Keratinocyte (primary cell): ENCODE data around the gene FOXE3. TPM values are rescaled to one million over a fixed set of nuclear protein-coding genes. Genes with fewer than 3 reads are reported as not detected.

Source experiments
- DNase-seq: peaks from one replicate; pipeline ENCODE4 v3.0.0-alpha.2; 2011; ENCODE audit warnings: low read depth, missing footprints, low spot score
- FAIRE-seq: peaks from 2 replicates; lab custom pipeline; 2011; peaks lifted over from hg19 to GRCh38; lab: Jason Lieb, UNC
- H2AFZ ChIP-seq: 2 replicates; pipeline ENCODE4 v1.6.0; 2012; ENCODE audit warnings: low read length, control low read depth, inconsistent platforms; ENCODE audit not compliant: control insufficient read depth
- H3K27ac ChIP-seq: 2 replicates; pipeline ENCODE4 v1.5.1; 2011; ENCODE audit warnings: low read length; ENCODE audit not compliant: control insufficient read depth, insufficient read depth
- H3K27me3 ChIP-seq: 3 replicates; pipeline ENCODE4 v1.6.0; 2011; ENCODE audit warnings: low read length; ENCODE audit not compliant: control insufficient read depth, insufficient read depth; ENCODE audit errors: extremely low read depth
- H3K36me3 ChIP-seq, 2 experiments: 2 replicates in 1 of 2; 3 replicates in 1 of 2; pipeline ENCODE4 v1.5.1; 2011; ENCODE audit warnings: low read length in 2 of 2, mild to moderate bottlenecking in 1 of 2; ENCODE audit not compliant: control insufficient read depth in 2 of 2, insufficient read depth in 2 of 2; ENCODE audit errors: extremely low read depth in 1 of 2
- H3K4me1 ChIP-seq: 3 replicates; pipeline ENCODE4 v1.5.1; 2011; ENCODE audit warnings: low read length; ENCODE audit not compliant: control insufficient read depth, insufficient read depth; ENCODE audit errors: extremely low read depth
- H3K4me2 ChIP-seq: 3 replicates; pipeline ENCODE4 v1.6.0; 2011; ENCODE audit warnings: low read depth, low read length; ENCODE audit not compliant: control insufficient read depth, insufficient read depth; ENCODE audit errors: extremely low read depth
- H3K4me3 ChIP-seq, 3 experiments: fragments of 200-600 bp in 1 of 3; sonication (generic) in 1 of 3; 2 replicates in 2 of 3; 3 replicates in 1 of 3; pipeline ENCODE4 v1.5.1; 2011 to 2016; ENCODE audit warnings: low read length in 3 of 3, mild to moderate bottlenecking in 3 of 3, control low read depth in 2 of 3, inconsistent platforms in 1 of 3, low read depth in 1 of 3, mixed read lengths in 1 of 3, mixed run types in 1 of 3, moderate library complexity in 1 of 3; ENCODE audit not compliant: control insufficient read depth in 2 of 3, insufficient read depth in 2 of 3; ENCODE audit errors: extremely low read depth in 1 of 3
- H3K79me2 ChIP-seq: 2 replicates; pipeline ENCODE4 v1.6.0; 2012; ENCODE audit warnings: low read length; ENCODE audit not compliant: control insufficient read depth, insufficient read depth
- H3K9ac ChIP-seq: 3 replicates; pipeline ENCODE4 v1.6.0; 2011; ENCODE audit warnings: low read length; ENCODE audit not compliant: control insufficient read depth, insufficient read depth; ENCODE audit errors: extremely low read depth
- H3K9me1 ChIP-seq: 3 replicates; pipeline ENCODE4 v1.6.0; 2011; ENCODE audit warnings: low read length; ENCODE audit not compliant: control insufficient read depth, insufficient read depth; ENCODE audit errors: extremely low read depth
- H3K9me3 ChIP-seq: 2 replicates; pipeline ENCODE4 v1.5.1; 2012; ENCODE audit warnings: low read depth, low read length; ENCODE audit not compliant: control insufficient read depth
- H4K20me1 ChIP-seq: 3 replicates; pipeline ENCODE4 v1.6.0; 2011; ENCODE audit warnings: low read length; ENCODE audit not compliant: control insufficient read depth, insufficient read depth; ENCODE audit errors: extremely low read depth
- EZH2 ChIP-seq: IDR thresholded peaks from one replicate; pipeline ENCODE4 v1.6.1; 2012; ENCODE audit warnings: inconsistent platforms, mild to moderate bottlenecking, low read length, moderate library complexity
- dilution Hi-C: fragments of 300-500 bp; cut with MboI; formaldehyde crosslinking; loops from one replicate; pipeline ENCODE4 v1.7.0; 2020; ENCODE audit warnings: low sequenced_read_pairs; ENCODE audit not compliant: extremely low pct_ligation_motif_present
- polyA plus RNA-seq, 5 experiments: library from polyadenylated mRNA; depleted of rRNA in 3 of 5; stranded (reverse) in 3 of 5; stranded (forward) in 1 of 5; unstranded in 1 of 5; fragments of >200 nt; gene quantifications; 1 replicate in 1 of 5; 2 replicates in 3 of 5; 3 replicates in 1 of 5; pipeline versions ENCODE4 v1.2.1 to v1.2.3, GENCODE V29; 2011 to 2012; ENCODE audit warnings: missing spikeins in 2 of 5, low read depth in 1 of 5, low replicate concordance in 1 of 5
- TF ChIP-seq, protein P1 (sequence below), 3 experiments: IDR thresholded peaks in 1 of 3; conservative IDR thresholded peaks in 1 of 3; optimal IDR thresholded peaks in 1 of 3; 2 replicates in 2 of 3; 3 replicates in 1 of 3; pipeline versions ENCODE3 to v1.5.1; 2011; ENCODE audit warnings: low read length in 3 of 3, mild to moderate bottlenecking in 3 of 3, moderate library complexity in 2 of 3, control low read depth in 1 of 3, inconsistent platforms in 1 of 3; ENCODE audit not compliant: insufficient read depth in 2 of 3; ENCODE audit errors: extremely low read depth in 1 of 3

FOXE3 gene
- polyA plus RNA-seq, 1 donor (not counting 4 experiments of a cell fraction or from before 2014, with no cell fraction given), result not detected

- DNase-seq, result no peak
- Histone ChIP-seq H3K79me2 (peaks cover 4% of the 10 kb centered on the region), H3K27me3 (peaks cover 62% of the 10 kb centered on the region), H3K9me3 (no peaks in the 10 kb centered on the region), H3K9ac (peak within 1 kb of the TSS; percentile 66), H3K4me3 (peak within 1 kb of the TSS; percentile 64 to 87 (median 71)), H3K27ac (no peak within 1 kb of the TSS), H4K20me1 (peaks cover 6% of the 10 kb centered on the region), H3K4me2 (peak within 1 kb of the TSS; percentile 90), H3K4me1 (peaks cover 34% of the 10 kb centered on the region), H2AFZ (peak within 1 kb of the TSS; percentile 87), H3K36me3 (no peaks in the 10 kb centered on the region), H3K9me1 (no peaks in the 10 kb centered on the region)
- FAIRE-seq, result no peak
- dilution Hi-C loops, result no loop called here
- TF ChIP-seq EZH2, result no peak
- TF ChIP-seq, protein P1, sequence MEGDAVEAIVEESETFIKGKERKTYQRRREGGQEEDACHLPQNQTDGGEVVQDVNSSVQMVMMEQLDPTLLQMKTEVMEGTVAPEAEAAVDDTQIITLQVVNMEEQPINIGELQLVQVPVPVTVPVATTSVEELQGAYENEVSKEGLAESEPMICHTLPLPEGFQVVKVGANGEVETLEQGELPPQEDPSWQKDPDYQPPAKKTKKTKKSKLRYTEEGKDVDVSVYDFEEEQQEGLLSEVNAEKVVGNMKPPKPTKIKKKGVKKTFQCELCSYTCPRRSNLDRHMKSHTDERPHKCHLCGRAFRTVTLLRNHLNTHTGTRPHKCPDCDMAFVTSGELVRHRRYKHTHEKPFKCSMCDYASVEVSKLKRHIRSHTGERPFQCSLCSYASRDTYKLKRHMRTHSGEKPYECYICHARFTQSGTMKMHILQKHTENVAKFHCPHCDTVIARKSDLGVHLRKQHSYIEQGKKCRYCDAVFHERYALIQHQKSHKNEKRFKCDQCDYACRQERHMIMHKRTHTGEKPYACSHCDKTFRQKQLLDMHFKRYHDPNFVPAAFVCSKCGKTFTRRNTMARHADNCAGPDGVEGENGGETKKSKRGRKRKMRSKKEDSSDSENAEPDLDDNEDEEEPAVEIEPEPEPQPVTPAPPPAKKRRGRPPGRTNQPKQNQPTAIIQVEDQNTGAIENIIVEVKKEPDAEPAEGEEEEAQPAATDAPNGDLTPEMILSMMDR (optimal IDR thresholded peaks at IDR 0.05 in 1 of 3, IDR thresholded peaks at IDR 0.05 in 1 of 3, conservative IDR thresholded peaks at IDR 0.05 in 1 of 3; ENCODE audit: extremely low read depth in 1 of 3, insufficient read depth in 2 of 3, low read length in 3 of 3), result peak; percentile 48 to 82 (median 79)
Observed at GRCh38 chr1:47437447-47438164, 21.5 kb downstream of the FOXE3 start, which contains the start of gene FOXD2. FOXD2 (plus strand) TSS chr1:47438044; CDS start chr1:47438136, 92 bp downstream.

DNA sequence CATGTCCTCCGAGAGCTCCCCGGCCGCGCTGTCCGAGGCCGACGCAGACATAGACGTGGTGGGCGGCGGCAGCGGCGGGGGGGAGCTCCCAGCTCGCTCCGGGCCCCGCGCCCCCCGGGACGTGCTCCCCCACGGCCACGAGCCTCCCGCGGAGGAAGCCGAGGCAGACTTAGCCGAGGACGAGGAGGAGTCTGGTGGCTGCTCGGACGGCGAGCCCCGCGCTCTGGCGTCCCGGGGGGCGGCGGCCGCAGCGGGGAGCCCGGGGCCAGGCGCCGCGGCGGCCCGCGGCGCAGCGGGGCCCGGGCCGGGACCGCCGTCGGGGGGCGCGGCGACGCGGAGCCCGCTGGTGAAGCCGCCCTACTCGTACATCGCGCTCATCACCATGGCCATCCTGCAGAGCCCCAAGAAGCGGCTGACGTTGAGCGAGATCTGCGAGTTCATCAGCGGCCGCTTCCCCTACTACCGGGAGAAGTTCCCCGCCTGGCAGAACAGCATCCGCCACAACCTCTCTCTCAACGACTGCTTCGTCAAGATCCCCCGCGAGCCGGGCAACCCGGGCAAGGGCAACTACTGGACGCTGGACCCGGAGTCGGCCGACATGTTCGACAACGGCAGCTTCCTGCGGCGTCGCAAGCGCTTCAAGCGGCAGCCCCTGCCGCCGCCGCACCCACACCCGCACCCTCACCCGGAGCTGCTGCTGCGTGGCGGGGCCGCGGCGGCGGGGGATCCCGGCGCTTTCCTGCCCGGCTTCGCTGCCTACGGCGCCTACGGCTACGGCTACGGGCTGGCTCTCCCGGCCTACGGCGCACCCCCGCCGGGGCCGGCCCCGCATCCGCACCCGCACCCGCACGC, 22.3 kb downstream of the FOXE3 start:
- peaks cover 69% of the 10 kb centered on the region for H3K27me3 ChIP-seq
- peak; percentile 99 for TF ChIP-seq EZH2
- TF ChIP-seq, protein P1 (optimal IDR thresholded peaks at IDR 0.05 in 1 of 3, IDR thresholded peaks at IDR 0.05 in 1 of 3, conservative IDR thresholded peaks at IDR 0.05 in 1 of 3; ENCODE audit: extremely low read depth in 1 of 3, insufficient read depth in 2 of 3, low read length in 3 of 3), result no peak
- peak overlapping the region; percentile 30 for H2AFZ ChIP-seq
- H4K20me1 ChIP-seq, result peaks cover 6% of the 10 kb centered on the region
- H3K27ac ChIP-seq, result no peak overlapping the region
- dilution Hi-C loops, result no loop called here
- peak overlapping the region; percentile 37 for H3K4me2 ChIP-seq
- DNase-seq, result no peak
- FAIRE-seq, result no peak
- no peaks in the 10 kb centered on the region for H3K9me1 ChIP-seq
- H3K4me1 ChIP-seq, result peaks cover 27% of the 10 kb centered on the region
- H3K9me3 ChIP-seq, result no peaks in the 10 kb centered on the region
- H3K9ac ChIP-seq, result no peak overlapping the region
- H3K4me3 ChIP-seq, result peak overlapping the region in 2 of 3 experiments; percentile 64 to 87
- peaks cover 4% of the 10 kb centered on the region for H3K79me2 ChIP-seq
- H3K36me3 ChIP-seq, result no peaks in the 10 kb centered on the region
